DMS53 (cell line): ENCODE measurements around the gene FLRT1.

Experiments used
- DNase-seq: peaks from one replicate; lab custom pipeline; 2025; lab: John Stamatoyannopoulos, UW

FLRT1 gene

GRCh38 chr11:64006398-64006797 lies 29.3 kb upstream of the FLRT1 start:
- DNase-seq = no peak

DNA sequence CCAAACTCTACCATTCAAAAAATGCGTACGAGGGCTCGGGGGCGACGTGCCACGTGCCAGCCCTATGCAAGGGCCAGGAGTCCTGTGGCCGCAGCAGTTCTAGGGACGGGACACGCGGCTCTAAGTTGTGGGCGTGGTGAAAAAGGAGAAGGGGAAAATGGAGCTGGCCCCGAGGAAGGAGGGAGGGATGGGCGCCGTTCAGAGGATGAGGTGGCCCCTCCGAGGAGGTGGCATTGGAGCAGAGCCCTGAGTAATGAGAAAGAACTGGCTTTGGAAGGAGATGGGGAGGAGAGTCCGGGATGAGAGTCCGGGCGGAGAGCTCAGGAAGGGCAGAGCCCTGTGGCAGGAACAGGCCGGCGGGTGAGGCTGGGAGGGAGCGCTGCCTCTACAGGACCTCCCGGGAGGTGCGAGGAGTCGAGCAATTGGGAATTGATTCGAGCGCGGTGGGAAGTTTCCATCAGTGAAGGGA lies 28.5 kb upstream of the FLRT1 start:
- DNase-seq = peak; percentile 73

GRCh38 chr11:64007629-64008282 lies 28.0 kb upstream of the FLRT1 start:
- peak; percentile 92 for DNase-seq

GRCh38 chr11:64008283-64008913 lies 27.3 kb upstream of the FLRT1 start:
- no peak for DNase-seq

DNA sequence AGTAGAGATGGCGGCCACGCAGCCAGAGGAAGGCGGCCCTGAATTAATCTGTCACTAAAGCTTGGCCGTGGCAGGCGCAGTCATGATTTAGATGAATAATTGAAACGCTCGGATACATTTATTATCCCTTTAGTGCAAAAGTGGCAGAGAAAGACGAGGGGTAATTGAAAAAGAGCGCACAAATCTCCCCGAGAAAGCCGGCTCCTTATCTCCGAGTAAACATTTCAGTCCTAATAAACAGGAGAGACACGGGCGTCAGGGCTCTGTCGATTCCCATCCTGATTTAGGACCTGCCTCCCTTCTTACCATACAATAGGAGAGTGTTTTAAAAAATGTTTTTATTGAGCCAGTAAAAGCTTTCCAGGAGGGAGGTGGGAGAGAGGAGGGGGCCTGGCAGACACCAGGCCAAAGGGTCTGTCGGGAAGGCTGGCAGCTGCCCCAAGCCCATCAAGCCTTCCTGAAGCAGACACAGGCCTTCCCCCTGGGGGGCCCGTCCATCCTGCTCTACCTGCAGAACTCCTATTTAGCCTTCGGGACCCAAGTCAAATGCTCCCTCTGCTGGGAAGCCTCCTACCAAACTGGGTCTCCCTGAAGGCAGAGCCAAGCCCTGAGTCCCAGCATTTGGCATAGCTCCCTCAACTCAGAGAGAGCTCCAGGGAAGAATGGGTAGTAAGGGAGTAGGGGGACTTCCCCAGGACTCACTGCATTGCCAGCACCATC lies 26.7 kb upstream of the FLRT1 start:
- no peak for DNase-seq

DNA sequence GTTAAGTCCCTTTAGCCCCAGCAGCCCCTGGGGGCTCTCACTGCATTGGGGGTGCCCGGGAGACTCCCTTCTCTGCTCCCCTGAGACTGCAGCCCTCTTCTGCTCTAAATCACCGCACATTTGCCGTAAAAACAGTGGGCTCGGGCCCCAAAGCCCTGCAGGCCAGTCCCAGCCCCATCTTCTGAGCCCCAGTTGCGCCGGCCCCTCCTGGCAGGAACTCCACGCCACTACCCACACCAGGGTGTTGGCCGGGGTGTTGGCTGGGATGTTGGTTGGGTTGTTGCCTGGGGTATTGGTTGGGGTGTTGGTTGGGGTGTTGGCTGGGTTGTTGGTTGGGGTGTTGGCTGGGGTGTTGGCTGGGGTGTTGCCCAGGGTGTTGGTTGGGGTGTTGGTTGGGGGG lies 26.0 kb upstream of the FLRT1 start:
- DNase-seq = no peak

- DNase-seq = no peak
These were observed 24.9 kb upstream of the FLRT1 start for GRCh38 chr11:64010783-64011182.

DNA sequence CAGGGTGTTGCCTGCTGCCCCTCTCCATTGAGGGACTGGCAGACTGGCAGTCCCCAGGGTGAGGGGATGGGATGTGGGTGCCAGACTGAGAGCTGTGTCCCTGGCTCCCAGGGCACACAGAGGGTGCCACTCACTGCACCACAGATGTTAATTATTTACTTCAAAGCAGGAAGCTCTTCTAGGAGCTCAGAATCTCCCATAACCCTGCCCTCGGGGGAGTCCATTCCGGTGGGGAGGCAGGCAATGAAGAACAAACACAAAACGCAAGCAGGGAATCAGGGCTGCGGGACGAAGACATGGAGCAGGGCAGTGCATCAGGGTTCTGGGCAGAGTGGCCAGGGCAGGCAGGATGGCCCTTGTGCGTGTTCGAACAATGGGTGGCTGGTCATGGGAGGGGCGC lies 24.4 kb upstream of the FLRT1 start:
- peak; percentile 46 for DNase-seq

DNA sequence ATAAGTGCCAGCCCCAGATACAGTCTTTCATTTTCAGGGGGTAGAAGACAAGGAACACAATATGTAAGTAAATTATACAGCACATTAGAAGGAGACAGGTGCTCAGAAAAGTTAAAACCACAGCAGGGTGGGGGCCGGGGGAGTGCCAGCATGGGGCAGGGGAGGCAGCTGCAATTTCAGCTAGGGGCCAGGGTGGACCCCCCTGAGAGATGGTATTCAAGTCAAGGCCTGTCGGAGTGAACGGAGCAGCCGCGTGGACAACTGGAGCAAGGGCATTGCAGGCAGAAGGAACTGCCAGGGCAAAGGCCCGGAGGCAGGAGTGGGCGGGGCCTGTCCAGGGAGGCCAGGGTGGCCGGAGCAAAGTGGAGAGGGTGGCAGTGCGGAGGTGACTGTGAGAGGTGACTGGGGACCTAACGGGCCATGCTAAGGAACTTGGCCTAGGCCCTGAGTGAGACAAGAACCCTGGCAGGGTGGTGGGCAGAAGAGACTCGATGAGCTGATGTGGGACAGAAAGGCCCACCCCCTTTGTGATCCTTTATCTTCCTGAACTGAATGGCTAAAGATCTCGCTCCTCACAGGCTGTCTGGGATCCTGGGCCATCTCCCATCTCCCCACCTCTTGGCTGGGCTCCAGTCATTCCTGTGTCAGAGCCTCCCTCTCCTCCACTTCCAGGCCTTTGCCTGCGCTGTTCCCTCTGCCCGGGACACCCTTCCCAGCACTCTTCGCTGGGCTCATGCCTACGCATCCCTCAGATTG lies 22.4 kb upstream of the FLRT1 start:
- no peak for DNase-seq

DNA sequence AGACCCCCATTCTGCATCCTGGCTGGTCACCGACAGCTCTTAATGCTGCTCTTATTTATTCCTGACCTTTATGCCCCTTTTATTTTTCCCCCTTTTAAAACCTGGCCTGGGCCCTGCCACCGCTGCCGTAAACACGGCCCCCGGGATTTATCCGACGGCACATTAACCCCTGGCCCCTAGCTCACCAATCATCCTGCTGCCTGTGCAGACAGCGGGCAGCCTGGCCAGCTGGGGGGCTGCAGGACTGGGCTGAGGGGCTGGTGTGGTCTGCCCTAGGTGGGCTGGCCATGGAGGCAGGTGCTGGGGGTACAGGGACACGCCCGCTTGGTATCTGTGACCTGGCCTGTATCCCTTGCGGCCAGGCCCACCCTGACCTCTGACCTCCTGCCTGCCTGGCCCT lies 21.4 kb upstream of the FLRT1 start:
- DNase-seq = no peak

DNA sequence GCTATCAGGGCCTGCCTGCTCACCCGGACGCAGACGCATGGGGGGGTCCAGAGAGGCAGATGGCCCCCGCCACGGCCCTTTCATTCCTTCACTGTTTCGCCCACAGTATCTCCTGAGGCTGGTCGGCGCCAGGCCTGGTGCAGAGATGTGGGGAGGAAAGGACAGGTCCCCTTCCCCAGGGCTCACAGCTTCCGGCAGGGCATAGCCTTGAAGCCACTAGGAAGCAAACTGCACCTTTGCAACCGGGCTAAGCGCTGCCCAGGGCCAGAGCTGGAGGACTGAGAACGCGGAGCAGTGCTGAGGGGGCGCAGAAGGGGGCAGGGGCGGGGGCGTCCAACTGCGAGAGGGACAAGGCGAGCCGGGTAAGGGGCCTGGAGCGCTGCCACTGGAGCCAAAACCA lies 20.2 kb upstream of the FLRT1 start:
- DNase-seq = no peak

GRCh38 chr11:64015935-64016845 lies 19.5 kb upstream of the FLRT1 start:
- no peak for DNase-seq

DNA sequence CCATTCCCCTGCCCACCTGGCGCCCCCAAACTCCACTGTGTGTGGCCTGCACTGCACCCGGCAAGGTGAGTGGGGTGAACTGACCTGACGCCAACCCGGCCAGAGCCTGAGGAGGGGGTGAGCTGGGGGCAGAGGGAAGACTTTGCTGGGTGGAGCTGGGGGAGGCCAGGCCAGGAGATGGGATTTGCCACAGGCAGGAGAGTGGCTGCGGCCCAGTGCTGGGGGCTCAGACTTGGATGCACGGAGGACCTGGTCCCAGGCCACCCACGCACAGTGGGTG lies 17.8 kb upstream of the FLRT1 start:
- DNase-seq = no peak

DNA sequence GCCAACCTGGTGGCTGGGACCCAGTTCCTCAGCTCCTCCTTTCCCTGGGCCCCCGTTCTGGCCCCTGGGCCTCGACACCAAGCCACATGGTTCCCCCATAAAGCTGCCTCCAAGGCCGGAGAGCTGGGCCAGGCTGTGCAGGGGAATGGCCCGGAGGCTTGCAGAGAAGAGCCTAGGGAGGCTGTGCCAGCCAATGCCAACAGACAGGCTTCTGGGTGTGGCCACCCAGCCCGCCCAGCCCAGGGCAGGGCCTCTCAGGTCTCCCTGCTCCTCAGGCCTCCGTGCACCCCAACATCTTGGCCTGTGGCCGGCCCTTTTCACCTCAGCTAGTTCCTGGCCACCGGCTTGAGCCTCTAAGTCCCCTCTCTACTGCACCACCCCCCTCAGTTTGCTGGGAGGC lies 17.4 kb upstream of the FLRT1 start:
- no peak for DNase-seq

GRCh38 chr11:64019106-64020037 lies 16.4 kb upstream of the FLRT1 start:
- no peak for DNase-seq

GRCh38 chr11:64020976-64021756 lies 14.6 kb upstream of the FLRT1 start:
- no peak for DNase-seq

- no peak for DNase-seq
These were observed 14.0 kb upstream of the FLRT1 start for GRCh38 chr11:64021757-64022093.

DNA sequence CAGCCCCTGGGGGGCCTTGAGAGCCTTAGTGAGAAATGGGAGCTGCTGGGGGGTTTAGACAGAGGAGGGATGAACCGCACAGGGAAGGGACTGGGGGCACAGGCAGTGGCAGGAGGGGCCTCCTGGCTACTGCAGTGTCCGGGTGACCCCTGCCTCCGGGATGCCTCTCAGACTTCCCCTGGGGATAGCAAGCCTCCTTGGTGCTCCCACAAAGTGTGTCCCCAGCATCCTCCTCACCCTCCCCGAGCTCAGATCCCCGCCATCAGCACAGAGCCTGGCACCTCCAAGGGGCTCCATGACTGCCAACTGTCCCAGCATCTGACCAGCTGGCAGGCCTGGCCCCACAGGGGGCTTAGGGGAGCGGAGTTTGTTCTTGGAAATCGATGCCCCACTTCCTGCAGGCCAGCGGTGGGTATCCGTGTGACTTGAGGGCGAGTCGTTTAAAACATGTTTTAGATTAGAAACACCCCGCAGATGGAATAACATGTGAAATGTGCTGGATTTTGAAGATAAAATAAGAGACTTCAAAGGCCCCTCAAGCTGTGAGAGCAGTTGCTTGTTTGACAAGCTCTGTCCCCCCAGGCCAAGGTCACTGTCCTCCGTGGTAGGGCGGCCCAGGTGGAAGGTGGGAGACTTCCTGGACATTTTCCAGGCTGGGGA lies 13.5 kb upstream of the FLRT1 start:
- DNase-seq = no peak
